Central memory CD4-positive, alpha-beta T cell (primary cell): ENCODE results near the gene KLHL36.
A peak's percentile ranks its signal among the peaks of the same experiment; 100 is the strongest.

ENCODE experiments used
- DNase-seq: peaks from one replicate; pipeline ENCODE4 v3.0.0; 2022
- total RNA-seq, 3 experiments: gene quantifications; one replicate each; lab custom pipeline; 2026; lab: John Stamatoyannopoulos, UW

KLHL36 gene
- total RNA-seq, result 52.6 to 226 (median 104) reads per million in 3 experiments

- DNase-seq, result peak; percentile 72
Observed at GRCh38 chr16:84647828-84648594, at the start of gene KLHL36. Gene KLHL36 (plus strand): TSS chr16:84648511. CDS start chr16:84650868, 2,357 bp downstream.

- peak; percentile 43 for DNase-seq
Observed at GRCh38 chr16:84599521-84600202, 48.6 kb upstream of the KLHL36 start.

- peak; percentile 68 for DNase-seq
Observed at GRCh38 chr16:84600343-84601229, 47.7 kb upstream of the KLHL36 start.

- no peak for DNase-seq
Observed at GRCh38 chr16:84603140-84603816, 45.0 kb upstream of the KLHL36 start.

GRCh38 chr16:84603940-84604339 lies 44.4 kb upstream of the KLHL36 start:
- no peak for DNase-seq

- no peak for DNase-seq
Observed at GRCh38 chr16:84604477-84605013, 43.8 kb upstream of the KLHL36 start.

GRCh38 chr16:84605339-84605848 lies 42.9 kb upstream of the KLHL36 start:
- DNase-seq, result no peak

- DNase-seq, result peak; percentile 59
Observed at GRCh38 chr16:84606081-84606875, 42.0 kb upstream of the KLHL36 start.

GRCh38 chr16:84607061-84607460 lies 41.2 kb upstream of the KLHL36 start:
- no peak for DNase-seq

GRCh38 chr16:84607694-84608093 lies 40.6 kb upstream of the KLHL36 start:
- DNase-seq, result peak; percentile 53

GRCh38 chr16:84608282-84608681 lies 40.0 kb upstream of the KLHL36 start:
- peak; percentile 69 for DNase-seq

- no peak for DNase-seq
Observed at GRCh38 chr16:84609563-84610177, 38.6 kb upstream of the KLHL36 start.

- DNase-seq, result no peak
Observed at GRCh38 chr16:84610376-84610775, 37.9 kb upstream of the KLHL36 start.

GRCh38 chr16:84611041-84611440 lies 37.3 kb upstream of the KLHL36 start:
- DNase-seq, result no peak

- no peak for DNase-seq
Observed at GRCh38 chr16:84612686-84613085, 35.6 kb upstream of the KLHL36 start.

- no peak for DNase-seq
Observed at GRCh38 chr16:84613408-84614072, 34.8 kb upstream of the KLHL36 start.

- DNase-seq, result no peak
Observed at GRCh38 chr16:84614073-84614459, 34.2 kb upstream of the KLHL36 start.

GRCh38 chr16:84614623-84614967 lies 33.7 kb upstream of the KLHL36 start:
- DNase-seq, result no peak

- no peak for DNase-seq
Observed at GRCh38 chr16:84614968-84615813, 33.1 kb upstream of the KLHL36 start.
